Right ventricle myocardium inferior (tissue), 1 donor: ENCODE measurements around the gene ERAS. TPM values are rescaled to one million over a fixed set of nuclear protein-coding genes. Genes with fewer than 3 reads are reported as not detected.
"Not testable (repeated sequence)": the region's sequence is repeated elsewhere in the genome, so short reads cannot be mapped to it uniquely, and the experiment has no call there.

Experiments
- ATAC-seq: fragments of 200-7000 bp; cut with Tn5 transposase; one replicate; pipeline ENCODE4 v1.9.1; 2020; ENCODE audit warnings: mild to moderate bottlenecking, moderate library complexity
- DNase-seq: peaks from one replicate; pipeline ENCODE4 v3.0.0; 2021; ENCODE audit errors: missing footprints
- intact Hi-C: fragments of 100-400 bp; cut with DNase I; formaldehyde crosslinking; loops from one replicate; pipeline ENCODE4 v1.11.0; 2022
- total RNA-seq: library from RNA; stranded (reverse); fragmentation: NEBNext Ultra II Directional; extraction: Animal tissue kit (Norgen Biotek cat#: 25700); gene quantifications from one replicate; pipeline ENCODE4 v1.2.1, GENCODE V29; 2021
- donor health status: DM: no; HTN: yes; CAD: no; lungs with severe emphysema.

The ERAS gene
- total RNA-seq, 1 donor from 2014 or later = not detected

GRCh38 chrX:48794340-48794910 lies 31.9 kb upstream of the ERAS start:
- ATAC-seq (no peak), DNase-seq (no peak)
- intact Hi-C loops = no loop called here

- intact Hi-C loops = no loop called here
- no peak for ATAC-seq
- no peak for DNase-seq
Measured at GRCh38 chrX:48794911-48795515, 31.3 kb upstream of the ERAS start.

GRCh38 chrX:48798318-48798717 lies 28.0 kb upstream of the ERAS start:
- ATAC-seq (no peak), DNase-seq (no peak)
- intact Hi-C loops = no loop called here

- ATAC-seq (no peak), DNase-seq (no peak)
- intact Hi-C loops = loop anchor here (2.0 to 5.0 kb wide), 3 partner anchors 64 to 382 kb away; partner anchors contain the start of gene OTUD5
Measured at GRCh38 chrX:48800574-48801279, 25.6 kb upstream of the ERAS start.

GRCh38 chrX:48801280-48802088 lies 24.8 kb upstream of the ERAS start, which contains the start of gene HDAC6:
Gene HDAC6 (plus strand): TSS chrX:48802067. CDS start chrX:48802693, 626 bp downstream.
- peak; percentile 97 for ATAC-seq
- DNase-seq = peak; percentile 98
- intact Hi-C loops = loop anchor here (2.0 to 5.0 kb wide), 4 partner anchors 65 to 381 kb away; partner anchors contain the start of genes OTUD5, PQBP1 and TIMM17B

- ATAC-seq (peak; percentile 59), DNase-seq (peak; percentile 91)
- intact Hi-C loops = loop anchor here (2.0 to 5.0 kb wide), 3 partner anchors 95 to 380 kb away; partner anchors contain the start of genes OTUD5, PQBP1 and TIMM17B
Measured at GRCh38 chrX:48802089-48802904, 24.0 kb upstream of the ERAS start.

- ATAC-seq = no peak
- DNase-seq = no peak
- intact Hi-C loops = loop anchor here (2.0 to 5.0 kb wide), 3 partner anchors 94 to 379 kb away; partner anchors contain the start of genes OTUD5, PQBP1 and TIMM17B
Measured at GRCh38 chrX:48802905-48803200, 23.5 kb upstream of the ERAS start.

GRCh38 chrX:48806081-48806480 lies 20.2 kb upstream of the ERAS start:
- no peak for ATAC-seq
- DNase-seq = no peak
- intact Hi-C loops = no loop called here

- ATAC-seq = no peak
- intact Hi-C loops = no loop called here
- no peak for DNase-seq
Measured at GRCh38 chrX:48813644-48814043, 12.7 kb upstream of the ERAS start.

GRCh38 chrX:48814722-48815121 lies 11.6 kb upstream of the ERAS start:
- DNase-seq (no peak), ATAC-seq (no peak)
- intact Hi-C loops = no loop called here

GRCh38 chrX:48815266-48815665 lies 11.0 kb upstream of the ERAS start:
- ATAC-seq (no peak), DNase-seq (no peak)
- intact Hi-C loops = no loop called here

- intact Hi-C loops = no loop called here
- DNase-seq (no peak), ATAC-seq (no peak)
Measured at GRCh38 chrX:48816014-48816810, 10.1 kb upstream of the ERAS start.

GRCh38 chrX:48818098-48818497 lies 8.2 kb upstream of the ERAS start:
- no peak for ATAC-seq
- intact Hi-C loops = no loop called here
- DNase-seq = no peak

GRCh38 chrX:48818866-48819265 lies 7.4 kb upstream of the ERAS start:
- intact Hi-C loops = no loop called here
- no peak for DNase-seq

GRCh38 chrX:48819394-48819793 lies 6.9 kb upstream of the ERAS start:
- ATAC-seq, intact Hi-C loops, DNase-seq: not testable (repeated sequence)

More at GRCh38 chrX:48818866-48819265, 7.4 kb upstream of the ERAS start:
- no peak for ATAC-seq

- no peak for ATAC-seq
Measured at GRCh38 chrX:48823053-48823452, 3.3 kb upstream of the ERAS start.

GRCh38 chrX:48824066-48824465 lies 2.2 kb upstream of the ERAS start:
- intact Hi-C loops = no loop called here
- no peak for ATAC-seq

More at GRCh38 chrX:48823053-48823452, 3.3 kb upstream of the ERAS start:
- no peak for DNase-seq
- intact Hi-C loops = no loop called here

More at GRCh38 chrX:48824066-48824465, 2.2 kb upstream of the ERAS start:
- no peak for DNase-seq
